AG04449 (cell line): ENCODE measurements around the gene CFAP97D2.

Experiments
- CTCF ChIA-PET: fragments of 350-600 bp; formaldehyde crosslinking; extraction: SDS; loops from one replicate; lab custom pipeline; 2021; ENCODE audit warnings: antibody characterized with exemption; lab: Yijun Ruan, JAX
- POLR2A ChIA-PET: fragments of 400-600, 350-600 bp; formaldehyde crosslinking; extraction: SDS; loops from one replicate; lab custom pipeline; 2020; ENCODE audit warnings: antibody characterized with exemption, inconsistent platforms; lab: Yijun Ruan, JAX
- DNase-seq: peaks from one replicate; pipeline ENCODE4 v3.0.0-alpha.2; 2010; ENCODE audit warnings: low read depth, low spot score
- H3K4me3 ChIP-seq: 2 replicates; pipeline ENCODE4 v1.5.1; 2011; ENCODE audit warnings: low read depth, mild to moderate bottlenecking, control low read depth, low read length
- TF ChIP-seq, protein P1 (sequence below): IDR thresholded peaks from one replicate; pipeline ENCODE4 v1.5.1; 2011; ENCODE audit warnings: mild to moderate bottlenecking, moderate library complexity, low read length, control low read depth, inconsistent platforms; ENCODE audit not compliant: insufficient read depth; ENCODE audit errors: missing control alignments

Gene CFAP97D2

DNA sequence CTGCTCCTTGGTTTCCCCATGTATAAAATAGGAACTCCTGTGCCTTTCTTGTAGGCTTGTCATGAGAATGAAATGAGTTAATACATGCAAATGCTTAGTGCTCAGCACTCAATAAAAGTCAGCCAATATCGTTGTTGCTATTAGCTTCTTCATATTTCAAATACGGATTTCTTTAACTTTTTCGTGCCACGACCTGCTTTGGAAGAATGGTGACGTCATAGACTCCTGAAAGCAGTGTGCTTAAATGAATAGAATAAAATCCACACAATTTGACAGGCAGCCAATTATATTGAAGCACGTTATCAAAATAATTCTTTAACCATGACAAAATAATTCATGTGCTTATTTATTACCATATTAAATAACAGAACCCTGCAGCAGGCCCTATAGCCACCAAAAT is 29.1 kb downstream of the CFAP97D2 start:
- H3K4me3 ChIP-seq, result no peak overlapping the region
- no peak for DNase-seq
- CTCF ChIA-PET, result no interaction called here
- POLR2A ChIA-PET, result no interaction called here
- TF ChIP-seq, protein P1, sequence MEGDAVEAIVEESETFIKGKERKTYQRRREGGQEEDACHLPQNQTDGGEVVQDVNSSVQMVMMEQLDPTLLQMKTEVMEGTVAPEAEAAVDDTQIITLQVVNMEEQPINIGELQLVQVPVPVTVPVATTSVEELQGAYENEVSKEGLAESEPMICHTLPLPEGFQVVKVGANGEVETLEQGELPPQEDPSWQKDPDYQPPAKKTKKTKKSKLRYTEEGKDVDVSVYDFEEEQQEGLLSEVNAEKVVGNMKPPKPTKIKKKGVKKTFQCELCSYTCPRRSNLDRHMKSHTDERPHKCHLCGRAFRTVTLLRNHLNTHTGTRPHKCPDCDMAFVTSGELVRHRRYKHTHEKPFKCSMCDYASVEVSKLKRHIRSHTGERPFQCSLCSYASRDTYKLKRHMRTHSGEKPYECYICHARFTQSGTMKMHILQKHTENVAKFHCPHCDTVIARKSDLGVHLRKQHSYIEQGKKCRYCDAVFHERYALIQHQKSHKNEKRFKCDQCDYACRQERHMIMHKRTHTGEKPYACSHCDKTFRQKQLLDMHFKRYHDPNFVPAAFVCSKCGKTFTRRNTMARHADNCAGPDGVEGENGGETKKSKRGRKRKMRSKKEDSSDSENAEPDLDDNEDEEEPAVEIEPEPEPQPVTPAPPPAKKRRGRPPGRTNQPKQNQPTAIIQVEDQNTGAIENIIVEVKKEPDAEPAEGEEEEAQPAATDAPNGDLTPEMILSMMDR, result no peak

DNA sequence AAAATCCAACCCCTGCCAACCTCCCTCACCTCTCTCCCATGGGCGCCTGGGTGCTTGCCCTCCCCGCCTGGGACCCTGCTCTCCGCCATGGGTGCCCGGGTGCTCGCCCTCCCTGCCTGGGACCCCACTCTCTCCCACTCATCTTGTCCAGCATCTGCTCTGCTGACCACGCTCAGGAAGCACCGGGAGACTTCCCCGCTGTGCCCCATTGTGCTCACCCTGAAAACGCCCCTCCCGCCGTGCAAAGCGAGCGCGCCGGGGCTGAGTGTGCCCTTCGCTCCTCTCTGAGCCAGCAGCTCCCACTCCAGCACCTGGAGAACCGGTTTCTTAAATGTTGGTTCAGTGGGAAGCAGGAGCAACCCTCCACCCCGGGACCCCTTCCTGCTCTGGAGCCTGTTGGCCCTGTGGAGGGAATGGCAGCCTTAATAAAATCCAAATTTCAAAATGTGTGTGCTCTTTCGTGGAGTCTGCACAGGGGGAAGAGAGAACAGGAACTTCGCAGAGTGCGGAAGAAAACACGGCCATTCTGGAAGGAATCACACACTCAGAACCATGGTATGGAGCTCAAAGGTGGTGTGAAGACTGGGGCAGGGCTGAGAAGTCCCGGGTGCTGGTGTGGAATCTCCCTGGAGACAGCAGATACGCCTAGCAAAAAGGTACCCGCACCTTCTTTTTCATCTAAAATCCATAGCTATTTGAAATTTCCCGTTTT is 32.5 kb downstream of the CFAP97D2 start:
- TF ChIP-seq, protein P1, result no peak

DNA sequence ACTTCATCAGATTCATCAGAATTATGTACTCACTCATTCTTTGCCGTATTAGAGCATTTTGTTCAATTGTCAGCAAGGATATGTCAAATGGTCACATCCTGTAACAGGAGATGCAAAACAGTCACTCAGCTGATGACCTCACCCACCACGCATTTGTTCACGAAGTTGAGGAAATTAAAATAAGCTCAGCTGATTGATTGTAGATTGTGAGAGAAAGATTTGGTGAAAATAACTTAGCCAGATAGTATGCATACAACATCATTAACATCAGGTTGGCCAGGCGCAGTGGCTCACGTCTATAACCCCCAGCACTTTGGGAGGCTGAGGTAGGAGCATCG is 33.1 kb downstream of the CFAP97D2 start:
- TF ChIP-seq, protein P1, result no peak
- H3K4me3 ChIP-seq, result no peak overlapping the region
- DNase-seq, result no peak
- ChIA-PET CTCF (interaction anchor here (0.8 to 1.0 kb wide), 2 partner anchors 14 to 16 kb away, joined by 4 read pairs; no protein-coding TSS in a partner anchor), POLR2A (no interaction called here)

More for the DNA sequence above, 32.5 kb downstream of the CFAP97D2 start:
- CTCF ChIA-PET, result interaction anchor here (0.8 to 1.0 kb wide), 2 partner anchors 15 to 17 kb away, joined by 4 read pairs; no protein-coding TSS in a partner anchor
- POLR2A ChIA-PET, result no interaction called here
- DNase-seq, result no peak
- no peak overlapping the region for H3K4me3 ChIP-seq

DNA sequence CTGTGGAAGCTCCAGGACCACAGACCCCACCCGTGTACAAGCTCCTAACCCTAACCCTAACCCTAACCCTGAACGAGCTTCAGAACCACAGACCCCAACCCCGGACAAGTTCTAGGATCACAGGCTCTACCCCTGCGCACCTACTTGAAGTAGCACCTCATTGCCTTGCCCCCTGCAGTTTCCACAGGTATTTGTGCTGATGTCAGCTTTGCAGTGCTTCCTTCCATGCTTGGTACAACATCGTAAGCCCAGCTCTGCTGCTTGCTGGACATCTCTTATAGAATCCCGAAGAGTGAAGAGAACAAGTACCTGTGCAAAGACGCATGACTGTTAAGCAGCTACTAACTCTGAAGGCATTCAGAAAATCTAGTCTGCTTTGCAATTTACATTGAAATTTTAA is 34.9 kb downstream of the CFAP97D2 start:
- DNase-seq, result no peak
- no peak overlapping the region for H3K4me3 ChIP-seq
- TF ChIP-seq, protein P1, result no peak
- ChIA-PET POLR2A (no interaction called here), CTCF (interaction anchor here (1.0 to 2.0 kb wide), 3 partner anchors 11 to 14 kb away, joined by 3 to 5 read pairs (median 4); no protein-coding TSS in a partner anchor)

DNA sequence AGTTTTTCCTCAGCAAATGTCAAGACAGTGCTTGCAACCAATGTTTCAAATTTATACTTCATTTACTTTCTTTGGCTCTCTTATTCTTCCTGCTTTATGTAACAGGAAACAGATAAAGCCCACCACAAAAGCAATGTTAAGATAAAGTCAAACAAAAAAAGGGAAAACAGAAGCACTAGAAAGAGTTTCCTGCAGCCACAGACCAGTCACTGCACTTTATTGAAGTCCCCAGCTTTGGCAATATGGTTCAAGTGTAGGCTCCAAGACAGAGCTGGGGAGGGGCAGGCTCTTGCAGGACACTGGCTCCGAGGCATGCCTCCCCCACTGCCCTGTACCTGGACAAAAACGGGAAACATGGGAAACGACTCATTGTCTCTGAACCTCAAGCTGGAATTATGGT is 40.3 kb downstream of the CFAP97D2 start:
- ChIA-PET CTCF (no interaction called here), POLR2A (no interaction called here)
- no peak overlapping the region for H3K4me3 ChIP-seq
- TF ChIP-seq, protein P1, result no peak
- DNase-seq, result no peak

DNA sequence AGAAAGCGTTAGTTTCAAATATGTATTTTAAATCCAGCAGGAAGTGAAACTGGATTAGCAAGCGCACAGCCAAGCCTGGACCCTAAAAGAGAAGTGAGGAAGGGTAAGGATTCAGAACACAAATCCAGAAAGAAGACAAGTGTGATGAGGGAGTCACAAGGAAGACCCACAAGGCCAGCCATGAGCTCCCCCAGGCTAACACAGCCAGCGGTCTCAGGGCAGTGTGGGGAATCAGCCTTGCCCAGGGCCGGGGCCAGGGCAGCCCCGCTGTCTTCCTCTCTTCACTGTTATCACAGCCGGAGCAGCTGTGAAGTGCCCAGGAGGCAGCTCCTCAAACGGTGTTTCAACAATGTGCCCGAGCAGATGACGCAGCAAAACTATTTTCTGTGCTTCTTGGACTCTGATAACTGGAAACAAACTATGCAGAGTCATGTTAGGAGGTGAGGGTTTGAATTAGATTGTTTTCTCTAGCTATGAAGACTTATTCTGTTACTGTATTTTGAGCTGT is 43.5 kb downstream of the CFAP97D2 start:
- no peak for DNase-seq
- ChIA-PET POLR2A (no interaction called here), CTCF (interaction anchor here (1.0 to 1.4 kb wide), 3 partner anchors 274 to 401 kb away, joined by 3 to 5 read pairs (median 4); no protein-coding TSS in a partner anchor)
- H3K4me3 ChIP-seq, result no peak overlapping the region
- TF ChIP-seq, protein P1, result no peak
